HG03354 (cell line): ENCODE results near the gene JOSD1.

Experiments used
- ATAC-seq: cut with Tn5 transposase; IDR thresholded peaks from one replicate; pipeline ENCODE4 v1.9.1; 2021; ENCODE audit warnings: mild to moderate bottlenecking; ENCODE audit not compliant: unreplicated experiment, poor library complexity, severe bottlenecking

Gene JOSD1

DNA sequence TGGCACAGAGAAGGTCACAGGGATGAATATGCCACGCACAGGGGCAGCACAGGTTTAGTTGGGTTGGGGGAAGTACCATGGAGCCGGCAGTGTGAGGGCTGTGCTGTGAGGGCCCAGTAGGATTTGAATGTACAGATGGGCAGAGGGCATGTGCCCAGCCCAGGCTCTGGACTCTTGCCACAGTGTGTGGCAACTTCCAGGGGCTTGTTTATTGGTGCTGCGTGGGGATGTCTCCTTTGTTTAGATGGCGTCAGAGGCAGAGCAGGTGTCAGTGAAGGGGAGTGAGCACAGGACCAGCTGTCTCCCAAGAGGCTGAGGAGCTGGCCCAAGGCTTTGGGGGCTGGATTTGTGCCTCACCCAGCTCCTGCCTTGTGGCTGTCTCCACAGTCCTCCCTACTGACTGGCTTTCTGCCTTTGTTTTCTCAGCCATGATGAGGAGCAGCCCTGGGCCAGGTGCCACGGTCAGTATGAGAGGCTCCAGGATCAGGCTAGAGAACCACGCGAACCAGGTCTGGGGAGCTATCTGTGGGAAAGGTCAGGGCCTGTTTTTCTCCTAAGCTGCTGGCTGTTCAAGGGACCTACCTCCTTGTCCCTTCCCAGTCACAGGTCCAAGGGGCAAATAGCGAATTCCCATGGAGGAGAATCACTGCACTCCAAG is 33.1 kb upstream of the JOSD1 start:
- no peak for ATAC-seq

DNA sequence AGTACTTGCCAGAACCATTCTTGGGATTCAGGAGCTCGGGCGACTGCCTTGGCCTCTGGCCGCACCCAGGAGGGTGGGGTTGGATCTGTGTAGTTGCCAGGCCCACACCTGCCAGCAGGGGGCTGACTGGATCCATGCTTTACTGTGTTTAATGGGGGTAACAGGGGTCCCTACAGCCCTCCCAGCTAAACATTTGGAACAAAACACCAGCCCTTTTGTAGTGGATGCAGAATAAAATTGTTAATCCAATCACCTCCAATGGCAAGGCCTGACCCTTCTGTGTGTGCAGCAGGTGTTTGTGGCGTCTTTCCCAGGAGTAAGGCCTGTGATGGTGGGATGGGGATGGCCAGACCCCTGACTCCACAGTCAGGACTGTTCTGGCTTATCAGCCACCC is 32.6 kb upstream of the JOSD1 start:
- no peak for ATAC-seq

DNA sequence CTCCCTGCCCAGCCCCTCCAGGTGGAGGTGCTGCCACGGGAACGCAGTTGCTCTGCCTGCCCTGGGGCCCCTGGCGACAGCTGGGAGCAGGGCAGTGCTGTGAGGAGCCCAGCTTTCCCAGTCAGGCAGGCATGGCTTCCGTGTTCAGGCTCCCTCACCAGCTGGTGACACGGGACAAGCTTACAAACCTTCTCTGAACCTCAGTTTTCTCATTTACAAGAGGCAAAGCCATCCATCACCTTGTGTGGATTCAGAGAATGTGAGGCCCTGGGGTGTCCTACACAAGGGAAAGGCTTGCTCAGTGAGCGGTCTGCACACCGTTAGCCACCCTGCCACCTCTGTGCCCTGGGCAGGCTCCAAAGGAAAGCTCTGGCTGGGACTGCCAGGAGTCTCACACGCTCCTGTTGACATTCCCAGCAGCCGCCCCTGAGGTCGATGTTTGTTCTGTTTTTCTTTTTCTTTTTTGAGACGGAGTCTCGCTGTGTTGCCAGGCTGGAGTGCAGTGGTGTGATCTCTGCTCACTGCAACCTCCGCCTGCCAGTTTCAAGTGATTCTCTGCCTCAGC is 31.6 kb upstream of the JOSD1 start:
- no peak for ATAC-seq

DNA sequence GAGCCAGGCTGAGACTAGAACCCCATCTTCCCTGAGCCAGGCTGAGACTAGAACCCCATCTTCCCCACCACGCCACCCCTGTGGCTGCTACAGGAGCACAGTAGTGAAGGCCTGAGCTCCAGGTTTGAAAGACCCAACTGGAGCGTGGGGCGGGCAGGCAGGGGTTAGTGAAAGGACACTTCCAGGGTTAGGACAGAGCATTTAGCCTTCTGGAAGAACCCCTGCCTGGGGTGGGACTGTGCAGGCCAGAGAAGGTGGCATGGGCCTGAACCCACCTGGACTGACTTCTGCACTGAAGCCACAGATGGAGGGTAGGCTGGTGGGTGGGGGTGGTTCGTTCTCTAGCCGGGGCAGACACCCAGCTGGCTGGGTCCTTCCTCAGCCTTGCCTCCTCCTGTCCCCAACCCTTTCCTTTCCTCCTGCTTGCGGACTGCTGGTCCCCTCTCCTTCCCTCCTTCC is 31.0 kb upstream of the JOSD1 start:
- no peak for ATAC-seq

DNA sequence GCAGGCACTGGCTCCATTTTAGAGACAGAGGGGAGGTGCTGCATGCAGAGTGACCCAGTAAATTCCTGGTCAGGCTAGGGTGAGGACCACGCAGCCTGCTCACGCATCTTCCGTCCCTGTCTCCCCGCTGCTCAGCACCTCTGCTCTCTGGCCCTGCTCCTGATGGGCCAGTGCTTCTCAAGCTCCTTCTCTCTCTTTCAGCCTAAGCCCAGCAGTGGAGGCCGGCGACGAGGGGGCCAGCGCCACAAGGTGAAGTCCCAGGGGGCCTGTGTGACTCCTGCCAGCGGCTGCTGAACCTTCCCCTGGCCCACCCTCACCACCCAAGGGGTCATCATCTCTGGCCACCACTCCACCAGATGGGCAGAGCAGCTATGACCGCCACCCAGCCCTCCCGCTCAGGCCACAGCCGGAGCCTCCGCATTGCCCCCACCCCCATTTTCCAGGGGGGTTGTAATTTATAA is 29.7 kb upstream of the JOSD1 start:
- ATAC-seq = no peak

DNA sequence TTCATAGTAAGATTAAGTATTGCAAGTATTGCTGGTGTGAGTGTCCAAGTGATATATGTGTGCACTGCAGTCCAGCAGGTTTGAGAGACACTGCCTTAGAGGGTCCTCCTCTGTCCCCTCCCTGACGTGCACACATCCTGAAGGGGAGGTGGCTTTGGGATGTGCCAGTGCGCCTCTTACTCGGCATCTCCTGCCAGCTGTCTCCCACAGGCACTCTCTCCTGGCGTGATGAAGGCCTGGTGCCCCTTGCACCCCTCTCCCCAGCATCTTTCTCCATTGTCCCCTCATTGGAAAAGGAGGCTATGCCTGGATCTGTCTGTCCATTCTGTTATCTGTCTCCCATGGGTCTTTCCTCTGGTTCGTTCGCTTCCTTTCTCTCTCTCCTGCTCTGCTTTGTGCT is 29.2 kb upstream of the JOSD1 start:
- ATAC-seq = no peak

DNA sequence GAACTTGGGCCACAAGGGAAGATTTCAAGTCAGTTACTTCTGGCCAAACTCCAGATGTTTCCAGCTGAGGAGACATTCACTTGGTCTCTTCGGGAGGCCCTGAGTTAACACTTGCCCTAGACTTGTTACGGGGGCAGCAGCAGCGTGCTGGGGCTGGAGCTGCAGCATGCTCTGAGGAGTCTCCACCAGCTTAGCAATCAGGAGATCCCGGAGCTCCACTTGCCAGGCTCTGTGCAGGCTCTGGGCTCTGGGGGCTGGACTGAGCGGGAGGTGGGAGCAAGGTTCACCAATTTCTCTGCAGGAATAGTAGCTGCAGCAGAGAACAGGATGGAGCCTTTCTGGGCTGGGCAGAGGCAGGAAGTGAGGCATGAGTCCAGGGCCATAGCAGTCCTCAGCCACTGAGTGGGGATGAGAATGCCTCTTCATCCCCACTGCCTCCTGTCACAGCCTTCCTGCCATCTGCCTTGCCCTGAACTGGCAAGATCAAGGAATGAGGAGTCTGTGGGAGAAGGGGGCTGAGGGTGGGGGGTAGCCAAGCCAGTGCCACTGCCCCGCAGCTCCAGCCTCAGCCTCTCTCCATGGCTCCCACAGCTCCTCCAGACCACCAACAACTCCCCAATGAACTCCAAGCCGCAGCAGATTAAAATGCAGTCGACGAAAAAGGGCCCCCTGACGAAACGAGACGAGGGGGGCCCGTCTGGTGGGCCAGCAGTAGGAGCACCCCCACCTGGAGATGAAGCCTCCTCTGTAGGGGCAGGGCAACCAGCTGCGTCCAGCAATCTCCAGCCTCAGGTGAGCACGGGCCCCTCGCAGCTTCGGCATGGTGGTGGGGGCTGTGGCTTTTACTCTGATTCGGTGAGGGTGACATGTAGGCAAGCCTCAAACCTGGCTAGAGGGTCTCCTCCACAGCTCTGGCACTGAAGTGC is 28.4 kb upstream of the JOSD1 start:
- no peak for ATAC-seq

DNA sequence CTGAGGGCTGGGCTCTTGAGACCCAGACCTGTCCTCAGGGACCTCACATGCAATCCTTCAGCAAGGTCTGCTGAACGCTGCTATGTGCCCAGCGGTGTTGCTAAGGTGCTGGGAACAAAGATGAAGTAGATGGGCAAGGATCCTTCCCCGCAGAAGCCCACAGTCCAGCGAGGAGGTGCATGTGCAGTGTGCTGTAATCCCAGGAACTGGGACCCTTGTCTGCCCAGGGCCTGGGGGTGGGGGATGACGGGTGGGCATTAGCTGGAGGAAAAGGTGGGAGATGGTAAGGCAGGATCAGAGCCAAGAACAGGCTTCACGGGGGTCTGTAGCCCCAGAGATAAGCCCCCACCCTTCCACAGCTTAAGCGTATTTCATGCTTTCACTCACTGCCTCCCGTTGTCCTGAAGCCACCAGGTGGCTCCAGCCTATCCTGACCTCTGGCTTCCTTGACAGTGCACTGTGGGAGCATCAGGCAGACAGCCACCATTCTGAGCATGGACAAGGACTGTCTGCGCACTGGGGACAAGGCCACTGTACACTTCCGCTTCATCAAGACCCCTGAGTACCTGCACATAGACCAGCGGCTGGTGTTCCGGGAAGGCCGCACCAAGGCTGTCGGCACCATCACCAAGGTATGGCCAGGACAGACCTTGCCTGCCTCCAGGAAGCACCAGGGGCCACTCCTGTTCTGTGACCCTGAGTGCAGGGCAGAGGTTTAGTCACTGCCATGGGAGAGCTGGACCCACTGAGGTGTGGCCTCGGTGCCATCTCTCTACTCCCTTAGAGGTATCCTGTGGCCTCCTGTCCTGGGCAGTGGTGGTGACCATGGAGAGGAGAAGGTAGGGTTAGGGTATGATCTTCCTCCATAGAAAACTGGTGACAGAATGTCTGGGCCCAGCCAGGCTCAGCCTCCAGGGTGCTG is 27.0 kb upstream of the JOSD1 start:
- no peak for ATAC-seq

DNA sequence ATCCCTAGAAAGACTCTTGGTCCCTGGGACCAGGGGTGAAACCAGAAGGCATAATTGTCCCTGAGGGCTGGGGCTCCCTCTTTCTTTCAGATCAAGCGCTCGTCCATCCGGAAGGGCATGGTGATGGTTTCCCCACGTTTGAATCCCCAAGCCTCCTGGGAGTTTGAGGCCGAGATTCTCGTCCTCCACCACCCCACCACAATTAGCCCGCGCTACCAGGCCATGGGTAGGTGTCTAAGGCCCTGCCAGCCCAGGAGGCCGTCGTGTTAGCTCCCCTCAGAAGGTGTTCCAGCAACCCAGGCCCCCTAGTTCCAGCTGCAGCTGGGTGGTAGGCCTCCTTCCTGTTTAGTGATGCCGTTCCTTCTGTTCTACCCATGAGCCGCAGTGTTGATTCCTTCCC is 26.4 kb upstream of the JOSD1 start:
- ATAC-seq = no peak

DNA sequence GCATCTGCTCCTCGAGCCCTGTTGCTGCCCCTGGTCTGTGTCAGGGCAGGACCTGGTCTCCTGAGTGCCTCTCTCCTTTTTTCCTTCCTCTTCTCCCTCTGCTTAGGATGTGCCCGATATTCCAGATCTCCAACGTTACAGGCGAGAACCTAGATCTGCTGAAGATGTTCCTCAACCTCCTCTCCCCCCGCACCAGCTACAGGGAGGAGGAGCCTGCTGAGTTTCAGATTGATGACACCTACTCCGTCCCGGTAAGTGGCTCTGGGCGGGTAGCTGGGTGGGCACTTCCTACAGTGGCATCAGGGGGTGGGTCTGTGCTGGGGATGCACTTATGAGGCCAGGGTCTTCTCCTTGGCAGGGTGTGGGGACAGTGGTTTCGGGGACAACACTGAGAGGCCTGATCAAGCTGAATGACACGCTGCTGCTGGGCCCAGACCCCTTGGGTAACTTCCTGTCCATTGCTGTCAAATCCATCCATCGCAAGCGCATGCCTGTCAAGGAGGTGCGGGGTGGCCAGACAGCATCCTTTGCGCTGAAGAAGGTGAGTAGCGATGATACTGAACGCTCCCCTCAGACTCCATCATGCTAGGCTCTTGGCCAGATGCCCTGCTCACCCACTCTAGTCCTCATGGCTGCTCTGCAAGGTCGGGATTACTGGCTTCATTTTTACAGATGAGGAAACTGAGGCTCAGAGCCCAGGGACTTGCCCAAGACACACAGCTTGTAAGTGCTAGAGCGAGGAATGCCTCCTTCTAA is 25.3 kb upstream of the JOSD1 start:
- no peak for ATAC-seq

DNA sequence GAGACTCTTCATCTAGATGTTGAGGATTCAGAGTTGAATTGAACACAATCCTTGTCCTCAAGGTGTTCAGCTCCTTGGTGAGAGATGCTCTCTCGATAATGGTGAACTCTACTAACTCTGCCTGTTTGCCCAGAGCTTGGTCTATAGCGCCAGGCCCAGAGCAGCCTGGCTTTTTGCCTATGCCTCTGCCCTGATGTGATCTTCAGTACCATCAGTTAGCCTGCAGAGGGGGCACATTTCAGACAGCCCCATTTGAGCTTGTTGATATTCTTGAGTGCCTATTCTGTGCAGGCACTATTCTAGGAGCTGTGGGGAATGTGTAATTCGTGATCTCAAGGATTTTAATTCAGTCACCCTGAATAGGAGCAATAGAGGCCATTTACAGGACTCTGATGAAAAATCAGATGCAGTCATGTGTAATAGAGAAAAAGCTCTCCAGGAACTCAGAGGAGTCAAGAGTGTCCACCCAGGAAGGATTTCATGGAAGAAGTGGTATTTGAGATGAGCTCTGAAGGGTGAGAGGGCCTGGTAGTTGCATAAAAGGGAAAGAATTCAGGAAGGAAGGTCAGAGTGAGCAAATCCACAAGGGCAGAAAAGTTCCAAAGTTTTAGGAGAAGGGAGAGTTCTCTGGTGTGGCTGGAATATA is 24.3 kb upstream of the JOSD1 start:
- no peak for ATAC-seq

DNA sequence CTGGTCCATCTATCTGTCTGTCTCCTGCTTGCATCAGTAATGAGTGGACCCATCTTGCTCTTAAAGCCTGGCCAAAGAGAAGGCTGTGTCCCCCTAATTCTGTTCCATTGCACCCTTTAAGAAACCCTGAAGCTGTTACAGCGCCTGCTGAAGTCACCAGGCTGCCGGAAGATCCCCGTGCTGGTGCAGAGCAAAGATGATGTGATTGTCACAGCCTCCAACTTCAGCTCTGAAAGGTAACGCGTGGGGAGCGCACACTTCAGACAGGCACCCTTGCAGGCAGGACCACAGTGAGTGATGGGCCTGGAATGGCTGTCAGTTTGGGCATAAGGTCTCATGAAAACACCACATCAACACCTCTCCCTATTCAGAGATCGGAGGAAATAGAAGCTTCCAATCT is 23.4 kb upstream of the JOSD1 start:
- no peak for ATAC-seq

DNA sequence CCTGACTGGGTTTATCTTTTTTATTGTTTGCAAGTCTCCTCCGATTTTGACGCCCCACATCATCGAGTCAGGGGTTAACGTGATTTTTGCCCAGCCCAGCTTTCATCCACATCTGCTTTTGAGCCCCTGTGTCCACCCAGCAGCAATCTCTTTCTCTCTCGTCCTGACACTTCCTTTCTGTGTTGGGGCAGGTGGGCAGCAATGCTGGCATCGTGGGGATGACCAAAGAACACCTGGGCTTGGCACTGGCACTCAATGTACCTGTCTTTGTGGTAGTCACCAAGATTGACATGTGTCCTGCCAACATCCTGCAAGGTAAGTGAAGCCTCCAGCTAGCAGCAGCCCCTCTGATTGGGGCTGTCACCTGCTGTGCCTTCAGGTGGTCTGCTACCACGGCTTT is 20.8 kb upstream of the JOSD1 start:
- no peak for ATAC-seq

DNA sequence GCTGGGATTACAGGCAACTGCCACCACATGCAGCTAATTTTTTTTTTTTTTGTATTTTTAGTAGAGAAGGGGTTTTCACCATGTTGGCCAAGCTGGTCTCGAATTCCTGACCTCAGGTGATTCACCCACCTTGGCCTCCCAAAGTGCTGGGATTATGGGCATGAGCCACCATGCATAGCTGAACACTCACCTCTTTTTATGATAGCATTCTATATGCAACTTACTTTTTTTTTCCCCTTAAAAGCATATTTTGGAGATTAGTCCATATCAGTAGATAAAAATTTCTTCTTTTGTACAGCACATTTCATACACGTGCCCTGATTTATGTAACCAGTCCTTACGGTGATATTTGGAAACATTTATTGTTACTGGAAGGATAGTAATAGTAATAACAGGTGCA is 19.6 kb upstream of the JOSD1 start:
- no peak for ATAC-seq

DNA sequence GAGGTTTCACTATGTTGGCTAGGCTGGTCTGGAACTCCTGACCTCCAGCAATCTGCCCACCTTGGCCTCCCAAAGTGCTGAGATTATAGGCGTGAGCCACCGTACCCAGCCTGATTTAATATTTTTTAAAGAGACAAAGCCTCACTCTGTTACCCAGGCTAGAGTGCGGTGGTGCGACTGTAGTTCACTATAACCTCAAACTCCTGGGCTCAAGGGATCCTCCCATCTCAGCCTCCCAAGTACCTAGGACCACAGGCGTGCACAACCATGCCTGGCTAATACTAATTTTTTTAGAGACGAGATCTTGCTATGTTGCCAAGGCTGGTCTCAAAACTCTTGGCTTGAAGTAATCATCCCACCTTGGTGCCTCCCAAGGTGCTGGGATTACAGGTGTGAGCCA is 18.5 kb upstream of the JOSD1 start:
- ATAC-seq = no peak

DNA sequence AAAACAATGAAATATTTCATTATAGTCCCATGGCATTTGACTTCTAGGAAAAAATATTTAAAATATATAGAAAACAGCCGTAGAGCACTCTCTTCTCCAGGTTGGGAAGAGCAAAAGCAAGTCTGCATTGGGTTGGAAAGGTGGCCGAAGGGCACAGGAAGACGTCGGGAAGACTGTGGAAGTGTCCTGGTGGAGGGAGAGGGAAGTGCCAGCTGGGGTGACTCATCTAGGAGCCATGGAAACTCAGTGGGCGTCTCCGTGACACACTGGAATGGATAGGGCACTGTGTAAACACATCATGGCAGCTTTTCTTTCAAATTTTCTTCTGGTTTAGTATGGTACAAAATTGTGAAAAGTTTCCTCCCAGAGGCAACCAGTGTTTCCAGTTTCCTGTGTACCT is 17.7 kb upstream of the JOSD1 start:
- ATAC-seq = no peak

DNA sequence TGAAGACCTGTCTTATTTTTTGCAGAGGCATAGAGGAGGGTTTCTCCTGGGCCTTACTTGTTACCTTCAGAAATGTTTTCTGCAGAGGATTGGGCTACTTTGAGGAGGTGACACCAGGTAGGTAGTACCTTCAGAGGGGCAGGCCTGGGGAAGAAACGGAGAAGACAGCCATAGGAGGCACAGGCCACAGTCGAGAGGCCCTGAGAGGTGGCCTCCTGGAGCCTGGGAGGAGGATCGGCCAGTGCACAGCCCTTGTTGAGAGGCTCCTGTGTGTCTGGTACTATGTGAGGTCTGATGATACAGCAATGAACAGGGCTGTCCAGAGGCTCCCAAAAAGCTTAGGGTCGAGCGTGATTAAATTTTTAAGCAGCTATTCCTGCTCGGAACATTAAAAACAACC is 16.5 kb upstream of the JOSD1 start:
- no peak for ATAC-seq

DNA sequence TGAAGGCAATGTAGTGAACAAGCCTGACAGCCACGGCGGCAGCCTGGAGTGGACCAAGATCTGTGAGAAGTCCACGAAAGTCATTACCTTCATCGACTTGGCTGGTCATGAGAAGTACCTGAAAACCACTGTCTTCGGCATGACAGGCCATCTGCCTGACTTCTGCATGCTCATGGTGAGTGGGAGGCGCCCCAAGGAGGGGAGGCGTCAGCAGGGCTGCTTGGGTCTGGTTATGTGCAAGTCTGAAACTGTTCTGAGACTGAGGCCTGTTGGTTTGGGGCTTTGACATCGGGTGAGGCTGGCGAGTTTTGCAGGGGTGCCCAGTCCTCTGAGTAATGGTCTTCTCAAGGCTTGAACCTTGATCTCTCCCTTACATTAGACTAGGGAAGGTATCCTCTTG is 16.1 kb upstream of the JOSD1 start:
- ATAC-seq = no peak

DNA sequence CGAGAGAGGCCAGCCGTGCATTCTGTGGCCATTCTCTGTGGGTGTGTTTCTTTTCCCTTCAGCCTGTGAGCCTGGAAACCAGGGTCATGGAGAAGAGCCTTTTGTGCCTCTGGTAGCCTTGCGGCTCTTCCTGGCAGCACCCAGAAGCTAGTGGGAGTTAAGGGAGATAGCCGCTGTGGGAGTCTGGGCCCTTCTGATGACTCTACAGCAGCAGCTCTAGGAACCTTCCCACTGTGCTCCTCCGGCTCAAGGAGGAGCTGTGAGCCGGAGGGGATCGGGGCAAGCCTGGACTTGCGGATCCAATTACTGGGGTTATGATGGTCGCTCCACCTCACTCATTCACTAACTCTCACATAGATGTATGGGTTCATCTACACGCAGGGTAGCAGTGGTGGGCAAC is 15.5 kb upstream of the JOSD1 start:
- ATAC-seq = no peak
